COLO668 (cell line): ENCODE measurements around the gene RNU5B-1.

ENCODE experiments used
- DNase-seq: peaks from one replicate; lab custom pipeline; 2025; ENCODE audit not compliant: unreplicated experiment; lab: John Stamatoyannopoulos, UW

The RNU5B-1 gene

GRCh38 chr15:65287520-65287855, 17.0 kb upstream of the RNU5B-1 start:
- no peak for DNase-seq

DNA sequence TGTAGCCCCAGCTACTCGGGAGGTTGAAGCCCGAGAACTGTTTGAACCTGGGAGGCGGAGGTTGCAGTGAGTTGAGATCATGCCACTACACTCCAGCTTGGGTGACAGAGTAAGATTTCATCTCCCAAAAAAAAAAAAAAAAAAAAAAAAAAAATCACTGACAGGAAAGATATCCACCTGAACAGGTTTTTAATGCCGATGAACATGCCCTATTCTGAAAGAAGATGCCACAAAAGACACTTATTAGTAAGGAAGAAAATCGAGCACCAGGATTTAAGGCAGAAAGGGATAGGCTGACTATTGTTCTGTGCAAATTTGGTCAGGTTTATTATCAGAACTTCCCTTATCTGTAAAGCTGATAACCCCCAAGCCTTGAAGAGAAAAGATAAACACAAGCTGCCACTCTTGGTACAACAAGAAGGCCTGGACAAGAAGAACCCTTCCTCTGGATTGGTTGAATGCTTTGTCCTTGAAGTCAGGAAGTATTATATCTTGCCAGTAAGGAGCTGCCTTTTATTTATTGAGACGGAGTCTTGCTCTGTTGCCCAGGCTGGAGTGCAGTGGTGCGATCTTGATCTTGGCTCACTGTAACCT, 15.1 kb upstream of the RNU5B-1 start:
- DNase-seq: no peak

GRCh38 chr15:65290228-65290627, 14.2 kb upstream of the RNU5B-1 start:
- no peak for DNase-seq

GRCh38 chr15:65292938-65293518, 11.4 kb upstream of the RNU5B-1 start:
- no peak for DNase-seq

DNA sequence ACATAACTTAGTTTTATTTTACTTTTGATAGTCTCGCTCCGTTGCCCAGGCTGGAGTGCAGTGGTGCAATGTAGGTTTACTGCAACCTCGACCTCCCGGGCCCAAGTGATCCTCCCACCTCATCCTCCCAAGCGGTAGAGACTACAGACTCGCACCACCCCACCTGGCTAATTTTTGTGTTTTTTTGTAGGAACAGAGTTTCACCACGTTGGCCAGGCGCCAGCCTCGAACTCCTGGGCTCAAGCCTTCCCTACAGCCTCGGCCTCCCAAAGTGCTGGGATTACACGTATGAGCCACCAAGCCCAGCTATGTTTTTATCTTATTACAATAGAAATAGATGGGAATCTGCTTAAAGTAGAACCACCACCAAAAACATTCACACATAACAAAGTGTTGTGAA, 5.7 kb upstream of the RNU5B-1 start:
- DNase-seq: no peak

GRCh38 chr15:65300924-65301441, 3.5 kb upstream of the RNU5B-1 start:
- no peak for DNase-seq

GRCh38 chr15:65302061-65302460, 2.4 kb upstream of the RNU5B-1 start:
- DNase-seq: no peak

GRCh38 chr15:65303687-65304380, 643 bp upstream of the RNU5B-1 start:
- DNase-seq: peak; percentile 42

- no peak for DNase-seq
Measured at GRCh38 chr15:65305150-65305758, 777 bp downstream of the RNU5B-1 start.

DNA sequence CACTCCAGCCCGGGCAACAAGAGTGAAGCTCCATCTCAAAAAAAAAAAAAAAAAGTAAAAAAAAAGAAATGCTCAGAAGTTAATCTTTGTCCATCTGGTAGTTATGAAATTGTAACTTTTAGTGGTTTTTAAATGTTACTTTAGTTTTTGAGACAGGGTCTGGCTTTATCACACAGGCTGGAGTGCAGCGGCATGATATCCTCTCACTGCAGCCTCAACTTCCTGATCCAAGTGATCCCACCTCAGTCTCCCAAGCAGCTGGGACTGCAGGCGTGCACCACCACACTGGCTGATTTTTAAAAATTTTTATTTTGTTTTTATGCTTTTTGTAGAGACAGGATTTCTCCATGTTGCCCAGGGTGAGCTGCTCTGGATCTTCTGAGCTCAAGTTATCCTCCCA, 1.3 kb downstream of the RNU5B-1 start:
- no peak for DNase-seq

- DNase-seq: no peak
Measured at GRCh38 chr15:65306551-65306950, 2.1 kb downstream of the RNU5B-1 start.

- DNase-seq: no peak
Measured at GRCh38 chr15:65307978-65308377, 3.5 kb downstream of the RNU5B-1 start.

DNA sequence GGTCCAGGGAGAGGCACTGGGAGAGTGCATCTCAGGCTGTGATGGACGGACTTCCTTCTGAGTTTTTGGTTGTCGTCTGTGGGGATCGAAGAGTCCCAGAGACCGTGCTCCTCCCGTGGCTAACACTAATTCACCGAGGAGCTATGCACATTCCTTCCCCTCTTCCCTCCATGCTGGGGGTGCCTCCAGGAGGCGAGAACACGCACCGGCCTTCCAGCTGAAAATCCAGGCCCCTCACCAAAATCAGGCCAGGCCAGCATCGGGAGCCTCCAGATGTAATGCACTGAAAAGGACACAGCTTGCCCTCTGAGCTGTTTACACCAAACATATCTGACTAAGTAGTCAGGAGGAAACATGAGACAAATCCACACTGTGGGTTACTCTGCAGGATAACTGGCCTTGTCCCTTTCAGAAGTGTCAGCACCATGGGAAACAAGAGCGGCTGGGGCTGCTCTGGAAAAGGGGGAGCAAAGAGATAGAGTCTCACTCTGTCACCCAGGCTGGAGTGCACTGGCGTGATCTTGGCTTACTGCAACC, 5.5 kb downstream of the RNU5B-1 start:
- DNase-seq: no peak

- no peak for DNase-seq
Measured at GRCh38 chr15:65310431-65311137, 6.1 kb downstream of the RNU5B-1 start.

GRCh38 chr15:65311760-65312159, 7.3 kb downstream of the RNU5B-1 start:
- no peak for DNase-seq

DNA sequence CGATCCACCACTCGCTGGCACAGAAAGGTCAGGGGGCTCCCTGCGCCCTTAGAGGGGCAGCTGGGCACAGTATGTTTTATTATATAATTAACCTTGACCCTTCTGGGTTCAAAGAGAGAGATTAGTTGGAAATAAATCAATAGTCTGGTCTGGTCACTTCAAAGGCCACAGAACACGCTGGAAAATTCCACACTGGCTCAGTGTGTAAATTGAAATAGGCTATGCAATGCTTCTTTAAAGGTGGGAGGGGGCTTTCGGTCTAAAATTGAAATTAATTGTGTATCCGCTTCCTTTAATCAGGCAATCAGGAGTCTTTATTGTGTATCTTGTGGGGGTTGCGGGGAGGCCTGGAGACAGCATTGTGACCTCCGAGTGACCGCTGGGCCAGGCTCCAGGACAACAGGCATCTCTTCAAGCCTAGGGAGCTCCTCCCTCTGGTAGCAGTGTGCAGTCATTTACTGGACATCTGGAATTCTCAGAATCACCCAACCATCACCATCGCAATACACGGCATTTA, 8.0 kb downstream of the RNU5B-1 start:
- DNase-seq: no peak

GRCh38 chr15:65318870-65319356, 14.4 kb downstream of the RNU5B-1 start:
- DNase-seq: peak; percentile 74

DNA sequence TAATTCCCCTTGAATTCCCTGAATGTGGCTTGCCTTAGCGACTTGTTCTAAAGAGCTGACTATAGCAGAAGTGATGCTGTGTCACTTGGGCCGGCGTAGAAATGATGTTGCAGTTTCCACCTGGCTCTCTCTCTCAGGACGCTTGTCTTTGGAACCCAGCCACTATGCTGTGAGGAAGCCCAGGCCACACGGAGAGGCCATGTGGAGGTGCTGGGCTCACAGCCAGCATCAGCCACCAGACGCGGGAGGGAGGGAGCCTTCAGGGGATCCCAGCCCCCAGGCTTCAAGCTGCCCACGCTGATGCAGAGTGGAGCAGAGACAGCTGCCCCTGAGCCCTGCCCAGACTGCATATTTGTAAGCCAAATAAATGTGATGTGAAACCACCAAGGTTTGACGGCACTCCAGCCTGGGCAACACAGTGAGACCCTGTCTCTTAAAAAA, 18.6 kb downstream of the RNU5B-1 start:
- peak; percentile 12 for DNase-seq

- peak; percentile 26 for DNase-seq
Measured at GRCh38 chr15:65326117-65326526, 21.6 kb downstream of the RNU5B-1 start.

DNA sequence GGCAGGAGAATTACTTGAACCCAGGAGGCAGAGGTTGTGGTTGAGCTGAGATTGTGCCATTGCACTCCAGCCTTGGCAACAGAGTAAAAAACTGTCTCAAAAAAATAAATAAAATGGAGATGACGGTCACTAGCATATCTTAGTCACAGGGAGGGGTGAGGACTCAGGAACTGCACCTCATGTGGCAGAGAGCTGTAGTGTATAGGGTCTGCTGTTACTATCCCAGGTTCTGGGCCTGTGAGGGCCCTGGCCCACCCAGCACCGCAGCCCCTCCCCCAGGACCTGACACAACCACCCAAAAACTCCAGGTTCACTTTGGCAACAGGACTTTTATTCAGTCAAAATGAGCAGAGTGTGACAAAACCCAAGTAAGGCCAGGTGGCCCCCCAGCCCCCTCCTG, 22.3 kb downstream of the RNU5B-1 start:
- DNase-seq: no peak
